Stimulated activated CD4-positive, alpha-beta T cell treated with anti-CD3 and anti-CD28 coated beads, Interleukin-2, amount 100 ng/mL, for 48 hours (primary cell): ENCODE results near the gene ARHGEF4.
"Not testable (repeated sequence)": the region's sequence is repeated elsewhere in the genome, so short reads cannot be mapped to it uniquely, and the experiment has no call there.

Experiments
- DNase-seq, 2 donors: peaks; one replicate each; pipeline ENCODE4 v3.0.0-alpha.2; 2020

Gene ARHGEF4

DNA sequence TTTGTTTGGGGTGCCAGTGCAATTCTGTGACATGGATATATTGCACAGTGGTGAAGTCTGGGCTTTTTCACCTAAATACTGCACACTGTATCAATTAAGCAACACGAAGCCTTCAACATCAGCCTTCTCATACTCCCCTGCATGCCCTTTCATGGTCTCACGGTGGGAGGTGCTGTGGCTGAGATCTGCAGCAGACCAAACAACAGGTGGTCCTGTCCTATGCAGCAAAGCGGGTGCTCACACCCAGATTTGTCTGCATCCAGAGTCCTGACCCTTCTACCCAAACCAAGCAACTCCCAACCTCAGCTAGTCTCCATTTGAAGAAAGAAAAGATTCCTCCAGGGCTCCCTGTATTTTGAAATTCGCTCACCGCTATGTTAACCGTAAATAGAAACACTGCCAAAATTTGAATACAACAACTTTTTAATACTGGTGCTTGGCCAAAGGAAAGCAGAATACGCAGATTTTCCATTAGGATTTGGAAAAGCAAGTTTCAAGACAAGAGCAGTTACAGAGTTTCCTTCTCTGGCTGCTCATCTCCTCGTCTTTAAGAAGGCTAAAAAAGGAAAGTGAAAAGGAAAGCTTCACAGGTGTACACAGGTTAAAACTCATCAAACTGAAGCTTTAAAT, 221.6 kb downstream of the ARHGEF4 start:
- DNase-seq = no peak

DNA sequence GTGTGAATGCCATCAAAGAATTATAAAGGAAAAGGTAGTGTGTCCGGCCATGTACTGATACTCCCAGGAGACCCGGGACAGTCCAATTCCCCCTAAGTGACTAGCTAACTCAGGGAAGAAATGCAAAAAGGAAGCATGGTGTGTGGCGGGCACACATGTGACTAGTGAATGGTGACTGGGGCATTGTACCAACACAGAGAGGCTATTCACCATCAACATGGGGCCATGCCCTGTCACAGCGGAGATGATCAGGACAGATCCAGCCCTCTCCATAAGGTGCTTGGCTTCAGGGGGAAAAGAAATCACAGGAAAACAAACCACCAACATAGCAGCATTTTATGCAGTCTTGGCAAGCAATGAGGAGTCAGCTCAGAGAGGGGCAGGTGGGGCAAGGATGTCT, 222.2 kb downstream of the ARHGEF4 start:
- no peak for DNase-seq

DNA sequence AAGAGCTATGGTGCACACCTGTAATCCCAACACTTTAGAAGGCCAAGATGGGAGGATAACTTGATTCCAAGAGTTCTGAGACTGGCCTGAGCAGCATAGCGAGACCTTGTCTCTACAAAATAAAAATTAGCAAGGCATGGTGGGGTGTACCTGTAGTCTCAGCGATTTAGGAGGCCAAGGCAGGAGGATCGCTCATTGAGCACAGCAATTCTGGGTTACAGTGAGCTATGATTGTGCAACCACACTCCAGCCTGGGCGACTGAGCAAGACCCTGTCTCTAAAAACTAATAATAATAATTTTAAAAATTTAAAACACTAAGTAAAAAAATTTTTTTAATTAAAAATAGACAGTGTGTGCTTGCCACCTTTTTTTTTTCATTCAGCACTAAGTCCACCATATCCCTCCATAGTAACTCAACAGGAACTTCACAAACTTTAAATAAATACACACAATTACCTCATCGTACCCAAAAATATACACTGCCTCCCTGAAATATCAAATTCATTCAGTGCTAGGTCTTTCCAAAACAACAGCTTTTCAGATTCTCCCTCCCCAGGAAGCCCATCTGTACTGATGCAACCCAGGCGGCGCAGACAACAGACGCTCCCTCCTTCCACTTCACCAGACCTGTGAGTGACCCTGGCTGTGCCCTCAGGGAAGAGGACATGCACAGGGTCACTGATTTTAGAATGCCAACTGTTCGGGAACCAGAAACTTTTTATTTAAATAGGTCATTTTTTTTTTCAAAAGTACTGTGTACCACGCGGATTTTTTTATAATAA, 227.0 kb downstream of the ARHGEF4 start:
- no peak for DNase-seq

DNA sequence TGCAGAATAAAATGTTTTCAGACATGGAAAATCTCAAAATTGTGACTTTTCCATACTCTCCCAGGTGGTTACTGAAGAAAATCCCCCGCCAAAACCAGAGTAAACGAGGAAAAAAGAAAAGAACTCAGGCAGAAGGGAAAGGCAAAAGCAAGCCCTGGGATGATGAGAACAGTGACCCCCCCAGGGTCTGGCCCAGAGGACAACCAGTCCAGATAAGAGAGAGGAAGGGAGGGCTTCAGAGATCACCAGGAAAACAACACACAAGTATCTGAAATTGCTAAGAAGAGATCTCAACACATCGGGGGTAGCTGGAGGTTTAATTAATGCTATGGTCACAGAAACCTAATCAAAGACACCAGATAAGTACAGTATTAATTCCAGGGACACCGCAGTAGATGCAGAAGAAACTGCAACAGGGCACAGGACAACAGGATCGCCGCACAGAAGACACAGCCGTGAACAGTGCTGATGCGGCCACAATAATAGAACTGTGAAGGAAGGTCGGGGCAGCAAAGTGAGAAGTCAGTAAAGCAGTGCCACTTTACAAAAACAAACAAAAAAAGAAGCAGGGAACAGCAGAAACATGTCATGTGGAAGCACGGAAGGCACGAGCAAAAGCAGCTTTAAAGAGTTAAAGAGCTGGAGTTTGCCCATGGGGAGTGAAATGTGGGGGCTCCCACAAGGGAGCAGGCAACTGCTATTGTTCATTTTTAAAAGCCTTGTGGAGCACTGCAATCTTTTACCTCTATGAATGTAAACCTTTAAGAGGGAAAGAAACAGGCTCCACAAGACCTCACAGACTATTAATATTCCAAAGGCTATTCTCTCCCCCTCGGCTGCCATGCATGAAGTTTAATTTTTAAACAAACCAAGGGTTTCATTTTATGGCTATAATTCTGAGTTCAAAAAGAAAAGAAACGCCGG, 228.1 kb downstream of the ARHGEF4 start:
- DNase-seq = no peak

DNA sequence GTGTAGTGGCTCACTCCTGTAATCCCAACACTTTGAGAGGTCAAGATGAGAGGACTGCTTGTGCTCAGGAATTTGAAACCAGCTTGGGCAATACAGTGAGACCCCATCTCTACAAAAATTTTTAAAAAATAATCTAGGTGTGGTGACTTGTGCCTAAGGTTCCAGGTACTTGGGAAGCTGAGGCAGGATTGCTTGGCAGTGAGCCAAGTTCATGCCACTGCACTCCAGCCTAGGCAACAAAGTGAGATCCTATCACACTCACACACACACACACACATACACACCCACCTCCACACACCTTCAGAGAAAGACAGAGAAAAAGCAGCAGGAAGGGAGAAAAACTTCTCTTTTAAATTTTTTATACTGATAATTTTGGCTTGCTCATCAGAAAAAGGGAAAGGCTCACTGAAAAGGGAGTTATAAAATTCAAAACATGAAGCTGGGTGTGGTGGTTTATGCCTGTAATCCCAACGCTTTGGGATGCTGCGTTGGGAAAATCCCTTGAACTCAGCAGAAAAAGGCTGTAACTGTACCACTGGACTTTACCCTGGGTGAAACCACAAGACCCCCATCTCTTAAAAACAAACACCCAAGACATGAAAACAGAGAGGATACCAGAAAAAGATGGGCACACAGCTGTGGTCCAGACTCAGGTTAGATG, 230.9 kb downstream of the ARHGEF4 start:
- DNase-seq = no peak

DNA sequence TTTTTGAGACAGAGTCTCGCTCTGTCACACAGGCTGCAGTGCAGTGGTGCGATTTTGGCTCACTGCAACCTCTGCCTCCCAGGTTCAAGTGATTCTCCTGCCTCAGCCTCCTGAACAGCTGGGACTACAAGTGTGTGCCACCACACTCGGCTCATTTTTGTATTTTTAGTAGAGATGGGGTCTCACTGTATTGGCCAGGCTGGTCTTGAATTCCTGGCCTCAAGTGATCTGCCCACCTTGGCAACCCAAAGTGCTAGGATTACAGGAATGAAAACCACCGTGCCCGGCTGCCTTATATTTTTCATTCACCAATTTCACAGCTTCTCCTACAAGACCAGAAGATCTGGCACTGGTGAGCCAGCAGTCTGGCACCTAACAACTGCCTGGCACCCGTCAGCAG, 231.5 kb downstream of the ARHGEF4 start:
- not testable (repeated sequence) for DNase-seq

DNA sequence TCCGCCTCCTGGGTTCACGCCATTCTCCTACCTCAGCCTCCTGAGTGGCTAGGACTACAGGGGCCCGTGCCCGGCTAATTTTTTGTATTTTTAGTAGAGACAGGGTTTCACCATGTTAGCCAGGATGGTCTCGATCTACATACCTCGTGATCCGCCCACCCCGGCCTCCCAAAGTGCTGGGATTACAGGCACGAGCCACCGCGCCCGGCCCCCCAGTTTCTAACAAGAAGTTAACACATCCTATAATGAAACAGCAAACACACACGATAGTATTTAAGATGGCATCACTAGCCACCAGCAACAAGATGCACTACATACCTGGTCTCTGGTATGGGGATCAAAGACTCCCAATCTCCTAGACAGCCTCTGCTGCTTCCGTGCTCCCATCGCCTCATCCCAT, 238.9 kb downstream of the ARHGEF4 start:
- not testable (repeated sequence) for DNase-seq

DNA sequence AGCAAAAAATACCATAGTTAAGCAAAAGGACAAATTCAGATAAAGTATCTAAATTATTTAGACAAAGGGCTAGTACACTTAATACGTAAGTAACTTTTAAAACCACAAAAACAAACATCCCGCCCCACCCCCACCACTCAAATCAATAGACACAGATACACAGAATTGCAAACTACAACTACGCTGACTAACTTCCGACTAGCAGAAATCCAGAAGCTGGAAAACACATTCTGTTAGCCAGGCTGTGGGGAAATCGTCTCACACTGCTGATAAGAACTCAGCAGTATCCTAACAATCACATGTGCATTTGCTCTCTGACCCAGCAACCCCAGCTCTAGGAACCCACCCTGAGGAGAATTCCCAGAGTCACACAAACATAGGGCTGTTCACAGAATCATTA, 240.0 kb downstream of the ARHGEF4 start:
- no peak for DNase-seq

DNA sequence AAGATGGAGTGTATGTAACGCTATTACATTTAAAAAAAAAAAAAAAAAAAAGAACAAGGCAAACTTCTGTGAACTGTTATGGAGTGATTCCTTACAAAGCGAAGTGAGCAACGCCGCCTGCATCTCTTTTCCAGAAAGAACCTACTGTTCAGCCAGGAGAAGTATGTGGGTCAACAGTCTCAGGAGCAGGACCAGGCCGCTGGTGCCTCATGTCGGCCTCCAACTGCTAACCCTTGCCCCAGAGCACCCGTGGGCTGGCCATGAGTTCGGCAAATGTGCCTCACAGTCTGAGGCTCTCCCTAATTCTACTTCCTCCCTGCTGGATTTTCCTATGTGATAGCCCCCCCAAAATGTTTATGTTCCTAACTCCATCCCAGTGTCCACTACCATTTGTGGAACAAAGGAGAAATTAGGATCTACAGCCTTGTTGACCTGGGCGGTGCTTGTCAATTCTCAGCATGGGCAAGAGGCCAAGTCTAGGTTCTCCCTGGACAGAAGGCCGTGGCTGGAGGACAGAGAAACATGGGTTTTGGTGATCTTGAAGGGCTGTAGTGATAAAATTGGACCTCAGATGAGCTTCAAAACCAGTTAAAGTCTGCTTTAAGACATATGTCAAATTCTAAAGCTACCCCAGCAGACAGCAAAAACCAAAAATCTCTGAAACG, 240.6 kb downstream of the ARHGEF4 start:
- no peak for DNase-seq

DNA sequence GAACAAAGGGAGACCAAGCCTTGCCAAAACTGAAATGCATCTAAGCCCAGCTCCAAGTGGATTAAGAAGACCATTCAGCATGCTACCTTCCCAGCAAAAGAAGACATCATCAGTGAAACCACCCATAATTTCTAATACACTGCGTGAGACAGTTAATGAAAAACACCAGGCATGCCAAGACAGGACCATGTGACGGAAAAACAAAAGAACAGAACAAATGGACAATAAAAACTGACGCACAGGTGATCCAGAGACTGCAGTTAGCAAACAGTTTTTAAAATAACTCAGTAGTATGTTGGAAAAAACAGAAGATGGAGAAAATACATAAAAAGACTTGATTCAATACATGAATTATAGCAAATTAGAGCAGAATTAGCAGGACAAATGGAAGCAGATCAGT, 241.3 kb downstream of the ARHGEF4 start:
- DNase-seq = no peak

DNA sequence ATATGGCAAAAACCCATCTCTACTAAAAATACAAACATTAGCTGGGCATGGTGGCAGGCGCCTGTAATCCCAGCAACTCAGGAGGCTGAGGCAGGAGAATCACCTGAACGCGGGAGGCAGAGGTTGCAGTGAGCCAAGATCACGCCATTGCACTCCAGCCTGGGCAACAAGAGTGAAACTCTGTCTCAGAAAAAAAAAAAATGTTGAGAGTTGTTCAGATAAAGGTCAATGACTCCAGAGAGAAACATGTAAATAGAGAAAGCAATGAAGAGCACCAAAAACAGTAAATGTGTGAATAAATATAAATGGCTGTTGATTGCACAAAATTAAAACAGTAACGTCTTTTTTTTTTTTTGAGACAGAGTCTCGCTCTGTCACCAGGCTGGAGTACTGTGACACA, 243.2 kb downstream of the ARHGEF4 start:
- not testable (repeated sequence) for DNase-seq

DNA sequence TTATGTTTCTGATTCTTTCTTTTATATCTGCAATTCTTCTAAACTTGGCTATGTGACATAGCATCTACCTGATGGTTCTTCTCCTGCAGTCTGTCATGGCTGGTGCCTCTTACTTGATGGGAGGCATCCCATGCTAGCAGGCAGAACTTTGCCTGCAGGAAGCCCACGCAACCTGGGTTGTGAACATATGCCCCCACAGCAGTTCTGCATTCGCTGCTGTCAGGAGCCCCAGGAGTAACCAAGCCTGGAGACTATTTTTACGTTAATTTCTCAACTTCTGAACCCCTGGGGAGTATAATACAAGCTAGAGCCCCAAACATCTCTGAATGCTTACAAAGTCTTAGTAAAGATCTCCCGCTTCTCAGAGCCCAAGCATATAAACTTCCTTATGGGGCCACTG, 244.5 kb downstream of the ARHGEF4 start:
- no peak for DNase-seq

DNA sequence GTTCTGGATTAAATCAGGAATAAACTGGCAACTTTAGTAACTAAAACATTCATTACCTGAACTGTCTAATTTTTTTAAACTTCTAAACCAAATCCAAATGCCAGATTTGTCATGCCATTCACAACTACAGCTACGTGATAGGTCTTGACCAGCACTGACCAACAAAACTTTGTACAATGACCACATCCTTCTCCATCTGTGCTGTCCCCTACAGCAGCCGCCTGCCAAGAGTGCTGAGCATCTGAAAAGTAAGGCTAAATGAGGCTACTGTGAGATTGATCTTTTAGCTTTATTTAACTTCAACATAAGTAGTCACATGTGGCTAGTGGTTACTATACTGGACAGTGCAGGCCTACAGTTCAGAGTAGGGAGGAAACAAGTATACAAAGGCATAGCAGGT, 248.9 kb downstream of the ARHGEF4 start:
- no peak for DNase-seq

DNA sequence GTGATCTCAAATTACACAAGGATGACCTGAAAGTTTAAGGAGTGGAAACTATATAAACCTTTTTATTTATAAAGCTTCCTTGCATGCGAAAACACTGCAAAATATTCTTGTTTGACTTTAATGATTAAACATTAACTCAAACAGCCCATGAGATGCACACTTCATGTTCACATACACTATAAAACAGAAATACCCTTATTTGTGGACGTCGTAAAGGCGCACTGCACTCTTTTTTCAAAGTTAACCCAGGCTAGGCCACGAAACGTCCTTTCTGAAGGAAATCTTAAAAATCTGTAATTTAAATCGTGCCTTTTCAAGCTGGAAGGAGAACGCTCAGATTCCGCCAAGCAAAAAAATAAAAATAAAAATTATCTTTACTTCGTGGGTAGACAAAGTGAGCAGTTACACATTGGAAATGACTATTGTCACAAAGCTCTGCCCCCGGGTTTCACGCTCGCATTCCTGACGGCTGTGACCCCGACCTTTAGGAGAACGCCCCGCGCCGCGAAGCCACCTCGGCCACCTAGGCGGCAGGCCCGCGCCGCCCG, 255.8 kb downstream of the ARHGEF4 start:
- no peak for DNase-seq

DNA sequence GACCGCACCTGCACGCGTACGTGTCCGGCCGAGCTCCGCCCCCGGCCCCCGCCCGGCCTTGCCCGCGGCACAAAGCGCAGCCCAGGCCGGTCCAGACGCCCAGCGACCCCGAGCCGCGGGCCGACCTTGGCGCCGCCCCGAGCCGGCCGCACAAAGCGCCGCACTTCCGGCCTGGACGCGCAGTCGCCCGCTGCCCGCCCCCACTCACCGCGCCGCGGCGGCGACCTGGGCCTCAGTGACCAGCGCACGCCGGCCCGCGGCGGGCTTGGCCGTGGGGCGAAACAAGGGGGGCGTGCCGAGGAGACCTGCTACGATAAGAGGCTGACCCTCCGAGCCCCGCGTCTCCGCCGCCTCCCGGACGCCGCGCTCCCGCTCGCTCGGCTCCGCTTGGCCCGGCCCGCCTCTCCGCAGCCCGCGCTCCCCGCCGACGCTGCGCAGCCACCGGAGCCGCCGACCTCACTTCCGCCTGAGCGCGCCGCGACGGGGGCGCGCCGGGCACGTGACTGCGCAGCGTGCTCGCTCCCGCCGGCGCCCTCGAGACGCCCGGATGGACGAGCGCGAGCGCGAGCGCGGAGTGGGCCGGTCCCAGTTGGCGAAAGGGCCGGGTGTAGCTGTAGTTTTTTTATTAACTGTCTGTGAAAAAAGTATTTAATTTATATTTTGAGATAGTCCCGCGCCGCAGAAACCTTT, 256.4 kb downstream of the ARHGEF4 start, which contains the start of gene FAM168B:
Gene FAM168B, minus strand, starts transcription at position 455 of the 690 bp plus-strand sequence. CDS start 10,814 bp downstream, outside the sequence.
- DNase-seq = peak; percentile 83 to 84

DNA sequence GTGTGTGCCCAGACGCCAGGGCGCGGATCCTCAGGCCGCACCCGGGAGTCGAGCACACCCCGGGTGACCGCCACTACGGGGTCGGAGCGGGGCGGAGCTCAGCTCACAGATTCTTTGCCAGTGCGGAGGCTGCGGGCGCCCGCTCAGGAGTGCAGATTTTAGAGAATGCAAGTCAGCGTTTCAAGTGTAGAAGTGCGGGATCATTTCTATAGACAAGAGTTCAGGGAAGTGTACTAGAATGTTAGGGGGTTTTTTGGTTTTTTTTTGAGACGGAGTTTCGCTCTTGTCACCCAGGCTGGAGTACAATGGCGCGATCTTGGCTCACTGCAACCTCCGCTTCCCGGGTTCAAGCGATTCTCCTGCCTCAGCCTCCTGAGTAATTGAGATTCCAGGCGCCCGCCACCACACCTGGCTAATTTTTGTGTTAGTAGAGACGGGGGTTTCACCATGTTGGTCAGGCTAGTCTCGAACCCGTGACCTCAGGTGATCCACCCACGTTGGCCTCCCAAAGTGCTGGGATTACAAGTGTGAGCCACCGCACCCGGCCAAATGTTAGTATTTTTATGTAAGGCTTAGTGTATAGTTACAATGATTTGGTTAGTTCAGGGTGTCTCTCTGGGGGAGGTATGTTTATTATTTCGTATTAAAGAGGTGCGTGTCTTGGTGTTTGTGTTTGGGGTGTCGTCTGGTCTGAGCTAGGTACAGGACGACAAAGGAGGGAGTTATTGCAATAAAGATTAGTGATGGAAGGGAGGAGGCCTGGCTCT, 257.2 kb downstream of the ARHGEF4 start:
- DNase-seq = peak in 1 of 2 donors; percentile 15

DNA sequence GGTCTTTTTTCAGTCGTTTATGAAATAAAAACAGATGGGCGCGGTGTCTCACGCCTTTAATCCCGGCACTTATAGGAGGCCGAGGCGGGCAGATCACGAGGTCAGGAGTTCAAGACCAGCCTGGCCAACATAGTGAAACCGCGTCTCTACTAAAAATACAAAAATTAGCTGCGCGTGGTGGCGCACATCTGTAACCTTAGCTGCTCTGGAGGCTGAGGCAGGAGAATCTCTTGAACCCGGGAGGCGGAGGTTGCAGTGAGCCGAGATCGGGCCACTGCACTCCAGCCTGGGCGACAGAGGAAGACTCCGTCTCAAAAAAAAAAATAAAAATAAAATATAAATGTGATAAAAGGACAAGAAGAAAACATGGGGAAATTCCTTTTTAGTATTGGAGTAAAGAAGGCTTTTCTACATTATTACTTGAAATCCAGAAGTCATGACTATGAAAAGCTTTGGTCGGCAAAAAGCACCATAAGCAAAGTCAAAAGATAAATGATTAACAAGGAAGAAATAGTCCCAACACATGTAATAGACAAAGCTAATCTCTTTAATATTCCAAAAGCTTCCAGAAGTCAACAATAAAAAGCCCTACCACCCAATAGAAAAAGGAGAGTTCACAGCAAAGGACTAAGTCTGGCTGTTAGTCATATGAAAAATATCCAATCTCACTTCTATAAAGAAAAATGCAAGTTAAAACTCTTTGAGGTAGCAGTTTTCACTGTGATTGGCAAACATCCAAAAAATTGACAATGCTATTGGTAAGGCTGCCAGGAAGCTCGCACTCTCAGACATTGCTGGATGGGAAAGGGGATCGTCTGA, 258.0 kb downstream of the ARHGEF4 start:
- no peak for DNase-seq
